Ectodermal cell (in vitro differentiated cells): ENCODE measurements around the gene UVSSA.

Experiments used
- H3K27ac ChIP-seq: 2 replicates; pipeline ENCODE4 v1.7.0; 2013; ENCODE audit warnings: mild to moderate bottlenecking, low read depth, low read length; ENCODE audit not compliant: insufficient read depth, poor library complexity, severe bottlenecking
- H3K27me3 ChIP-seq: 2 replicates; pipeline ENCODE4 v1.7.0; 2013; ENCODE audit warnings: mild to moderate bottlenecking, low read length; ENCODE audit not compliant: insufficient read depth, control insufficient read depth, poor library complexity, severe bottlenecking
- H3K36me3 ChIP-seq: one replicate; pipeline ENCODE4 v1.7.0; 2013; ENCODE audit warnings: low read length; ENCODE audit not compliant: control insufficient read depth, insufficient read depth
- H3K4me1 ChIP-seq: one replicate; pipeline ENCODE4 v1.7.0; 2013; ENCODE audit warnings: low read length; ENCODE audit not compliant: control insufficient read depth, insufficient read depth
- H3K4me3 ChIP-seq: 2 replicates; pipeline ENCODE4 v1.7.0; 2013; ENCODE audit warnings: low read depth, low read length, control low read depth; ENCODE audit not compliant: insufficient read depth
- H3K9me3 ChIP-seq: 2 replicates; pipeline ENCODE4 v1.7.0; 2013; ENCODE audit warnings: mild to moderate bottlenecking, low read length, moderate library complexity; ENCODE audit not compliant: control insufficient read depth
- WGBS, 2 experiments: methylation state at CpG; one replicate each; pipeline ENCODE4 v1.1.7; 2013; ENCODE audit warnings: missing lambda C conversion rate in 2 of 2; 5-methylcytosine and 5-hydroxymethylcytosine counted together

UVSSA gene

DNA sequence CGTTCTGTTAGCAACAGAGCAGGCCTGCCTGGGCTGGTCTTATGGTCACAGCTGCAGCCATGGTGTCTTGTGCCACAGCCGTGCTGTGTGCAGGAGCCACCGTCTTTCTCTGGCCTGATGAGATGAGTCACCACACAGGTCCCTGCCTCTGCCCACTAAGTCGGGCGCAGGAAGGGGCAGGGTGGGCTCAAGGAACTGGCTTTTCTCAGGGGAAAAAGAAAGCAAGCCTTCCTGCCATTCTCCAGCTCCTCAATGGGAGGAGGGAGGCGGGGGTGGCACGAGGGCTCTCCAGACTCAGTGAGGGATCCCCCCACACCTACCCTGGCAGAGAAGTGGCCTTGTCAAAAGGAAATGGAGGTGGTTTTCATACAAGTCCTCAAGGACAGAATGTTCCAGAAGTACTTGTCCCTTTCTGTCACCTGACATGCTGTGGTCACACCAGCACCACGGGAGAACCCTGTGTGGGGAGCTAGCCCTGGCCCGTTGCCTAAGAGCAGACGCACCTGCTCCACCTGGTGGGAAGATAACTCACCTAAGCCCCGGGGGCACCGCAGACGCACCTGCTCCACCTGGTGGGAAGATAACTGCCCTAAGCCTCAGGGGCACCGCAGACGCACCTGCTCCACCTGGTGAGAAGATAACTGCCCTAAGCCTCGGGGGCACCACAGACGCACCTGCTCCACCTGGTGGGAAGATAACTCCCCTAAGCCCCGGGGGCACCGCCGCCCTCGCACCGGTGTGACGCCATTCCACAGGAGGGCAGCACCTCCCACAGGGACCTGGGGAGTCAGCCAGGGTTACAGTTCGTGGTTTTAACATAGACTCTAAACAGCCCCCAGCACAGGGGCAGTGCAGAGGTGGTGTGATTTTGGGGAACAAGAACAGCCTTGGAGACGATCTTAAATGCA, 18.5 kb downstream of the UVSSA start:
- no peak overlapping the region for H3K4me3 ChIP-seq
- no peaks in the 10 kb centered on the region for H3K27me3 ChIP-seq
- no peaks in the 10 kb centered on the region for H3K36me3 ChIP-seq
- no peaks in the 10 kb centered on the region for H3K4me1 ChIP-seq
- no peaks in the 10 kb centered on the region for H3K9me3 ChIP-seq
- 87 to 89% methylated on average over 25 of the region's 25 CpGs for WGBS, 2 experiments
- no peak overlapping the region for H3K27ac ChIP-seq

DNA sequence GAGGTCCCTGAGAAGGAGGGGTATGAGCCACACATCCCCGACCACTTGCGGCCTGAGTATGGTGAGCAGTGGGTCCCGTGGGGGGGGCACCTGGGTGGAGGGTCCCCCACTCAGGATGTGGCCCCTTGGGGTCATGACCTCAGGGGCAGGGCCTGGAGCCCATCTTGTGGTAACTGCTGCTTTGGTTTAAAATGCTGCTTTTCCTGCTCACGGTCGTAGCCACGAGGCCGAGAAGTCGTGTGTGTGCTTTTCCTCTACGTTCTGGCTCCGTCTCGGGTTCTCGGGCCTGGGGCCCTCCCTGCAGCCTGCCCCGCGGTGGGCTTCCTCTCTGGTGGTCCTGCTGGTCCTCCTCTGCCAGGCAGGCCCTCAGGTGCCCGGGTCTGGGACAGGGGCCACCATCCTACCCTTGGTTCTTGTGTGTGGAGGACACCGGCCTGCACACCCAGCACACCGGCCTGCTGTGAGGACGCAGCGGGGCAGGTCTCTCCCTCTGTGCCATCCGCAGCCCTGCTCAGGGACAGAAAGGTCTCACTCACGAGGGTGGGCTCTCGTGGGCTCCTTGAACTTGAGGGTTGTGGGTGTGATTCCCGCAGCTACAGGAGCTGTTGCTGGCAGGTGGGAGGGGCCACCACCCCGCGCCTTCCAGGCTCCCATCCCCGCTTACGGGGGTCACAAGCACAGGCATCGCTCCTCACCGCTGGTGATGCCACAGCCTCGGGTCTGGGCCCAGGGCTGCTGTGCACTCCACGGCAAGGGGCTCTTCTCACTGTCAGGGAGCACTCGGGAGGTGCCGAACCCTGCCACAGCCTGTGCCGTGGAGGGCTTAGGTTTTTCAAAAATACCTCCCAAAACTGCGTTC, 19.6 kb downstream of the UVSSA start:
- H3K27me3 ChIP-seq: no peaks in the 10 kb centered on the region
- 93% methylated on average over 35 of the region's 35 CpGs for WGBS, 2 experiments

DNA sequence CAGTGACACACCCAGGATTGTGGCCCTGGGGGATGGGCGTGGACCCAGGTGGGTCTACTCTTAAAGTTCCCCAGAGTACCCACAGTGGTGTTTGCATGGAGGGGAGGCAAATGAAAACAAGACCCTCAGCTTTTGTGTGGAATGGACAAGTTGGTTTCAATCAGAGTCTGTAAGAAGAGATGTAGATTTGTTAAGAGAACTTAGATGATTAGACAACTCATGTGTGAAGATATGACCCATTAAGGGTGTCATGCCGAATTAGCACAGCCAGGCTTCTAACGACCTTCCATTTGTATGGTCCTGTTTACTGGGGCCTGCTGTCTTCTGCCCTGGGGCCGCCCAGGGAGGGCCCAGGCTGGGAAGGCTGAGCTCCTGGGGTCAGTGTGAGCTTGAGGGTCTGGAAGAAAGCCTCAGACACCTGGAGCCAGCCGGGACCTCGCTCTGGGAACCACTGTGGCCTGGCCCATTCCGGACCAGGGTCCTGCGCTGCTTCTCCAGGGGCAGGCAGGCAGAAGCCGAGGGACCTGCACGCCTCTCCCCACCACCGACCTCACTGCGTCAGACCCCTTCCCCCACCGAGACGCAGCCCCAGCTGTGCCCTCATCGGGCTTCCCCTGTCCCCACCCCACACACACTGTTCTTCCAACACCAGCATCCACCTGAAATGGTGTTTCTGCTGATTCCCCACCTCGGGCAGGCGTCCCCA, 20.4 kb downstream of the UVSSA start:
- Histone ChIP-seq H3K36me3 (no peaks in the 10 kb centered on the region), H3K9me3 (no peaks in the 10 kb centered on the region), H3K4me1 (no peaks in the 10 kb centered on the region), H3K27ac (no peak overlapping the region), H3K4me3 (no peak overlapping the region), H3K27me3 (no peaks in the 10 kb centered on the region)
- WGBS, 2 experiments: 94 to 96% methylated on average over 17 of the region's 17 CpGs

More for the DNA sequence above, 19.6 kb downstream of the UVSSA start:
- H3K36me3 ChIP-seq: no peaks in the 10 kb centered on the region
- H3K4me1 ChIP-seq: no peaks in the 10 kb centered on the region
- no peak overlapping the region for H3K4me3 ChIP-seq
- H3K9me3 ChIP-seq: no peaks in the 10 kb centered on the region
- H3K27ac ChIP-seq: no peak overlapping the region

DNA sequence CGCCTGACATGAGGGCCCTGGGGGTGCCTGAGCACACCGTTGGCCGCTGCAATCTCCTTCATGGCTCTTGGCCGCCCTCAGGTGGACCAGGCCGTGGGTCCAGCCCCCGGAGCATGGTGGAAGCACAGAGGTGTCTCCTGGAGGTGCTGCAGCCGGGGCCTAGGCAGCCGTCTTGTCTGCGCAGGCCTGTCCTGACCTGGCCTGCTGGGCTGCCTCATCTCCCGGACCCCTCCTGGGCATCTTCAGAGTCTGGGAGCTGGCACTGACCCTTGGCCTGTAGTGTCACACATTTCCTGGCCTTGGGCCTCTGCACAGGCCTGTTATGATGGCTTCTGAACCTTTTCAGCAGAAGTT, 20.9 kb downstream of the UVSSA start:
- Histone ChIP-seq H3K4me1 (no peaks in the 10 kb centered on the region), H3K27ac (no peak overlapping the region), H3K9me3 (no peaks in the 10 kb centered on the region), H3K4me3 (no peak overlapping the region), H3K36me3 (no peaks in the 10 kb centered on the region), H3K27me3 (no peaks in the 10 kb centered on the region)
- WGBS, 2 experiments: 93 to 94% methylated on average over 10 of the region's 10 CpGs

DNA sequence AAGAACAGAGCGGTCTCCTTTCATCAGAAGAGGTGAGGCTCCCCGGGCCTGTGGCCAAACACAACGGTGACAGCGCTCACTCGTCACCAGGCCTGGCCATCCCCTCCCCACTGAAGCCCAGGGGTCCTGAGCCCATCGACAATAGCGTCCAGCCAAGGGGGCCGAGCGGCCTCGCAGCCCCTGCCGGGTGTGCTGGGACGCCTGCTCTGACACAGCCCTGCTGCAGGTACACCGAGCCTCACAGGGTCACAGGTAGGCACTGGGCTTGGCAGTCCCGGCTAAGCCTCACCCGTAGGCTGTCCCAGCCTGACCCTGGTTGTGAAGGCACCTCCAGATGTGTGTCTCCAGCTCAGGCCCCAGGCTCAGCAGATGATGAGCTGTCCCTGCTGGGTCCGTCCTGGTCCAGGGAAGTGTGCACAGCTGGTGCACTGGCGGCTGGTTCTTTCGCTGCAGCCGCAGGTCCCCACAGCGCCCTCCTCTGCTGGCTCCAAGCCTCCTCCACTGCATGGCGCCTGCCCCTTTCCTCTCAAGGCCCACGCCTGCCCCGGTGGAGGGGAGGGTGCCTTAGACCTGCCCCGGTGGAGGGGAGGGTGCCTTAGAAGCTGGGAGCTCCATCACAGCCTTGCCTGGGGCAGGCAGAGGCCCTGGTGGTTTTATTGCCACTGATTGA, 21.5 kb downstream of the UVSSA start:
- H3K4me3 ChIP-seq: no peak overlapping the region
- H3K27ac ChIP-seq: no peak overlapping the region
- 89 to 90% methylated on average over 24 of the region's 24 CpGs for WGBS, 2 experiments
- H3K4me1 ChIP-seq: no peaks in the 10 kb centered on the region
- H3K36me3 ChIP-seq: no peaks in the 10 kb centered on the region
- H3K9me3 ChIP-seq: no peaks in the 10 kb centered on the region
- no peaks in the 10 kb centered on the region for H3K27me3 ChIP-seq

DNA sequence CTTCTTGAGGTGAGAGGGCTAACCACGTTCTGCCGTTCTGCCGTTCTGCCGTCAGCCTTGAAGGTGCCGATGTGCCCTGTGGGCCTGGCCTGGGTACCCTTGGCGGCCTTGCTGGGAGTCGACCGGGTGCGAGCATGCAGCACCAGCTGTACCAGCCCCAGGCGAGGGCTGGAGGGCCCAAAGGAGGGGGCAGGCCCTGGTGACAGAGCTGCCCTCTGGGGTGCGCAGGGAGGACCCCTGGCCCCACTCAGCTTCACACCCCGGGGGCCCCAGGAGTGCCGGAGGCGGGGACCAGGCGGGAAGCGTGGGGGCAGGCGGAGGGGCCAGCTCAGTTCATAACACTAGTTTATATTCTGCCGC, 22.1 kb downstream of the UVSSA start:
- no peaks in the 10 kb centered on the region for H3K27me3 ChIP-seq
- no peaks in the 10 kb centered on the region for H3K9me3 ChIP-seq
- no peak overlapping the region for H3K27ac ChIP-seq
- H3K36me3 ChIP-seq: no peaks in the 10 kb centered on the region
- H3K4me3 ChIP-seq: no peak overlapping the region
- H3K4me1 ChIP-seq: no peaks in the 10 kb centered on the region
- WGBS, 2 experiments: 90 to 91% methylated on average over 18 of the region's 18 CpGs

DNA sequence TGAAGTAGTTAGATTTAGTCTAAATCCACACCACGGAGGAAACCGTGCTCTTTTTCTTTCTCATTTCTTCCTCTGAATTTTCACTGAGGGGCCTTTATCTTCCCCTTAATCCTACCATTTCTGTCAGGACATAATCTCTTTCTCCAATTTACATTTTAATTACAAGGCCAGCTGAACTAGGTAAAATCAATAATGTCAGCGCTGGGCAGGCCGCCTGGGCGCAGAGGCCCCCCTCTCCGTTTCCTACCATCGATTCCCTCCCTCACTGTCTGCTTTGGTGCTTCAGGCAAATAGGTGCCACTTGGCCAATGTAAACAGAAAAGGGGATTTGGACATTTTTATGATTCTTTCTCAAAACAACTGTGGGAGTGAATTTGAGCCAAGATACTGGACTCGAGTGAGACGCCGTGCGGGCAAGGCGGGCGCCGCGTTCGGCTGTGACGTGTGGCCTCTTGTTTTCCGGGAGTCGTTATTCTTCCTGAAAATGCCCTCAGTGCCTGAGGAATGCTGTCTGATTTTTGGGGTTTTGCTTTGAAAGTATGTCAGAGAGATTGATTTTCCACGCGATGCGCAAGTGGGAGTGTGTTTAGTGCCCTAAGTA, 22.6 kb downstream of the UVSSA start:
- no peaks in the 10 kb centered on the region for H3K4me1 ChIP-seq
- no peaks in the 10 kb centered on the region for H3K36me3 ChIP-seq
- no peaks in the 10 kb centered on the region for H3K27me3 ChIP-seq
- no peak overlapping the region for H3K4me3 ChIP-seq
- H3K27ac ChIP-seq: no peak overlapping the region
- WGBS, 2 experiments: 95% methylated on average over 22 of the region's 22 CpGs
- H3K9me3 ChIP-seq: no peaks in the 10 kb centered on the region

DNA sequence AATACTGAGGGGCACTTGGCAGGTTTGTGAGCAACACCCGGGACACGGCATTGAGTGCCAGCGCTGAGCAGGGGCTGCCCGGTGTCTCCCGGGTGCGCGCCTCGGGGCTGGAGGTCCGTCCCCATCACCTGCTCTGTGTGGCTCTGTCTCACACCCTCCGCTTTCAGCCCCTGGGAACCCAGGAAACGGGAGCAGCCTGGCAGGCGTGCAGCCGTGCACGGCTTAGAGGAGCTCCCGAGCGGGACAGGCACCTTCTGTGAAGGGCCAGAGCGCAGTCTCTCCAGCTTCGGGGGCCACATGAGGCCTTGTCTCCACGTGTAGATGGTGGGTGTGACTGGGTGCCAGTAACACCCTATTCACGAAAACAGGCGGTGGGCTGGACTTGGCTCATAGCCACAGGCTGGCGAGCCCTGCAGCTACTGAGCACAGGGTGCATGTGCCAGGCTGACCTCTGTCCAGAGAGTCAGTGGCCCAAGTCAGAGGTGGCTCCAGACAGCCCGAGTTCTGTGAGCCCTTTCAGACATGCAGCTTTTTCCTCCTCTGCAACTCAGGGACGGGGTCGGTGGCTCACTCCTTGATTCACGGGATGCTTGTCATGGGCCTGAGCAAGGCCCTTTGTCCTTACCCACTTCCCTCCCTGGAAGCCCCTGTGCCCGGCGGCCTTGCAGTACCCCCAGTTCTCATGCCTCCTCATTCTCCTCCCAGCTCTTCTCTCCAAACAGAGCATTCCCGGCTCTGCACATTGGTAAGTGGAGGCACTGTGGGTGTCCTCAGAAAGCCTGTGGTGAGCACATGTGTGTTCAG, 23.5 kb downstream of the UVSSA start:
- Histone ChIP-seq H3K4me1 (no peaks in the 10 kb centered on the region), H3K36me3 (no peaks in the 10 kb centered on the region), H3K27me3 (no peaks in the 10 kb centered on the region), H3K4me3 (no peak overlapping the region), H3K9me3 (no peaks in the 10 kb centered on the region), H3K27ac (no peak overlapping the region)
- WGBS, 2 experiments: 92 to 94% methylated on average over 29 of the region's 29 CpGs
